ENCODE measurements around the gene PIWIL4.

Gene PIWIL4

DNA sequence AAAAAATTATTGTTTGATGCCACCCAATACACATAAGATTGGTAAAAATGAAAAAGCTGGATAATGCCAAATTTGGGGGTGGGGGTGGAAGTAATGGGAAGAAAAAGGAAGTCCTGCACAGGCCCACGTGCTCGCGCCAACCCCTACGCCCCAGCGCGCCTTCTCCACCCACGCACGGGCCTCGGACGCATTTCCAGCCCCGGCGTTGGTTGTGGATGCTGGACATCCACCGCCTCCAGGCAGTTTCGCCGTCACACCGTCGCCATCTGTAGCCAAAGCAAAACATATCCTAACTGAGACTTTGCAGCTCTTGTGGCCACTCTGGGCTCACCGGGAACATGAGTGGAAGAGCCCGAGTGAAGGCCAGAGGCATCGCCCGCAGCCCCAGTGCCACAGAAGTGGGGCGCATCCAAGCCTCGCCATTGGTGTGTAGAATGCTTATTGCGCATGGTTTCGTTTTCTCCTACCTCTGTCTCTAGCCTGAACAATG lies at the start of gene PIWIL4:
PIWIL4 (plus strand) TSS at position 188 of the 490 bp plus-strand sequence; CDS start at position 339, 151 bp downstream.
- DNase-seq, result no peak

- DNase-seq, result no peak
Measured at GRCh38 chr11:94518300-94518699, 48.9 kb upstream of the PIWIL4 start.

GRCh38 chr11:94519478-94520084 lies 47.6 kb upstream of the PIWIL4 start:
- DNase-seq, result no peak

DNA sequence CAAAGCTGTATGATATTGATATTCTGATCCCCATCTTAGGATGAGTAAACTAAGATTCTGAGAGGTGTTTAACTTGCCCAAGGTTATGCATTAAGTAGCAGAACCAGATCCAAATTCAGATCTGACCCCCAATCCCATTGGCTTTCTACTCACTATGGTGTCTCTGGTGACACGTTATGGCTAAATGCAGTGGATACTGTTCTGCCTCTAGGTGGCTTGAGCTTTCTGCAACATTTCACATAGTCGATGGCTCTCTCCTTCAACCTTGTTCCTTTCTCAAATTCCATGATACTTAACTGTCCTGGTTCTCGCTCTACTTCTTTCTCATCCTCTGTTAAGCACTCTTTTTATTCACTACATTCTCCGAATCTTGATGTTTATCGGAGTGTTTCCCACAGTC lies 45.5 kb upstream of the PIWIL4 start:
- no peak for DNase-seq

DNA sequence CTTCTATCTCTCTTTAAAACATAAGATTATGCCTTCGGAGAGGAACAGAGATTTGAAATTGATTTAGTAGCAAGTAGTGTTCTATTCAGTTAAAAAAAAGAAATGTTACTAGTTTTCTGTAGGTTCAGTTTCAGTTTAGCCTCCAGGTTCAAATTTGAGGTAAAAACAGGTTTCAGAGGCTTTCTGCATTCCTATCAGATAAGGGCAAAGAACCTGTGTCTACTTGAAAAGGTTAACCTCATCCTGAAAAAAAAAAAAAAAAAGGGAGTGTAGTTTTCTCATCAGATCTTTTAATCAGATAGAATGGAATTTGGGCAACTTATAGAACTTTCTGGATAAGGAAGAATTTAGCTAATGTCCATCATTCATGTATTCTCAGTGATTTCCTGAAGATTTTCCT lies 42.8 kb upstream of the PIWIL4 start:
- no peak for DNase-seq

DNA sequence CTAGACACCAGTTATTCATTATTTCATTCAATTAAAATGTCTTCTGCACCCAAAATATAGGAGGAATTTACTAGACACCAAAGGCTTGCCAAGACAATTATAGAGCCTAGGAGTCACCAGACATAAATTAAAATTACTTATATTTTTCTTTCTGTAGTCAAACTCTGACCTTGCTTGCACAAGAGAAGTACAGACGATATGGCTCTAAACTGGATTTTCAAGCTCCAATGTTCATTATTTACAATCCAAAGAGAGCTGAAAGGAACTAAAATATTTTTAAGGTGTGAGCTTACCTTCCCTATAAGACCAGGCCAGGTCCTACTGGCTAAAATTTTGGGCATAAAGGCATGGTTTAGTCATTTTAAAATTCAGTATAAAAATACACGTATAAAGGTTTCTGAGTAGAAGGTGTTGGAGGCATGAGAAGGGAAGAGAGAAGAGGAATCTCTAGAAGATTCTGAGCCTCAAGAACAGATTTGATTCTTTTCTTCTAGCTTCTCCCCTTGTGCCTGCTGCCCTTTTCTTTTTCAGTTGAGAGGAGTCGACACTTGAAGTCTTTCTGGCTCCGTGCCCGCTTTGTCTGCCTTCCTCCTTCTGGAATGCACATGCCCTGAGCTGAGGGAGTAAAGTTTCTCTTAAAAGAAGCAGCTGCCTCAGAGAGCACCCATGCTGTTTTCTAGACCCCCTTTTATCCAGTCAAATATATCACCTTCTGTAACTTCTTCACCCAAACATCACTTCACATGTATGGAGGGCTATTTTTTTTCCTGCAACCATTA lies 41.4 kb upstream of the PIWIL4 start:
- DNase-seq, result peak; percentile 57

DNA sequence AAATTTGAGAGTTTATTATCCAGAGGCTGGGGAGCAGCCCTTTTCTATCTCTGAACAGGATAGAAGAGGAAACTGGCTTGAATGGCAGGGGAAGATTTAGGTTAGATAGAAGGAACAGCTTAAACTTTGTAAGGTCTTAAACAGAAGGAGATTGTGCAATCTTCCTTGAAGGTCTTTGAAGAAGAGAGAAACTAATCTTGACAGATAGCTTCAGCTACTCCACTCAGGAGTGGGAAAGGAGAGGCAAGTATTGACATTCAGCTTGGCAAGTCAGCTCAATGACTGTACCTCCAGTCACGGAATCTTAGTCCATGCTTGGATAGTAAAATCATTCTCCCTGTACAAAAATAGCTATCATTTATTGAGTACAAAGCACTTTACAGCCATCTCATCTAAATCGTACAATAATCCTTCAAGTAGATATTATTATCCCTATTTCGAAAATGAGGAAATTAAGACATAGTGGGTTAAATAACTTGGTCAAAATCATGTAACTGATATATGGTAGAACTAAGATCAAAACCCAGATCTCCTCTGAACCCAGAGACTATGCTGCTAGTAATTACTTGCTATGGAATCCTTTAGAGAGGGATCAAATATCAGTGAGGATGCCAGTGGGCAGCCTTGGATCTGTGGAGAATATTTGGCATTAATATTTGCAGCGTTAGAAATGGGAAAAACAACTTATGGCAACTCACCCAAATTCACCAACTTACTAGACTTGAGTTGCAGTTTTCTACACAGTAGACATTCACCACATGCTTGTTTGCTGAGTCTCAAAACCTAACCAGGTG lies 40.3 kb upstream of the PIWIL4 start:
- no peak for DNase-seq

GRCh38 chr11:94528551-94528950 lies 38.6 kb upstream of the PIWIL4 start:
- no peak for DNase-seq

- no peak for DNase-seq
Measured at GRCh38 chr11:94532211-94532610, 35.0 kb upstream of the PIWIL4 start.

- no peak for DNase-seq
Measured at GRCh38 chr11:94533206-94533605, 34.0 kb upstream of the PIWIL4 start.

GRCh38 chr11:94533696-94534630 lies 33.2 kb upstream of the PIWIL4 start:
- DNase-seq, result no peak

DNA sequence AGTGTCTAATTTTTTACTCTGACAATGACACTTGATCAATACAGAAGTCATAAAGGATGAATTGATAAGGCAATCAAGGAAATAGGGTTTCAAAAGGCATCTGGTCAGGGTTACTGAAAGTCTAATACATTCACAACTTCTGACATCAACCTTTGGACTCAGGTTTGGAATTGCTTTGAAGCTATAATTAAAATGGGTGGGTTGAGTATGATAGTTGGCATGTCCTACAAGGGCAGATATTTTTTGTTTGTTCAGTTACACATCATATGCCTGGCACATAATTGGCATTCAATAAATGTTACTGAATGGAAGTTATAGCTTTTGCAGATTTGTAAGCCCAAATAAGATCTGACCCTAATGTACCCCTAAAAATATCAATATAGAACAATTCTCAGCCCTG lies 30.8 kb upstream of the PIWIL4 start:
- no peak for DNase-seq

DNA sequence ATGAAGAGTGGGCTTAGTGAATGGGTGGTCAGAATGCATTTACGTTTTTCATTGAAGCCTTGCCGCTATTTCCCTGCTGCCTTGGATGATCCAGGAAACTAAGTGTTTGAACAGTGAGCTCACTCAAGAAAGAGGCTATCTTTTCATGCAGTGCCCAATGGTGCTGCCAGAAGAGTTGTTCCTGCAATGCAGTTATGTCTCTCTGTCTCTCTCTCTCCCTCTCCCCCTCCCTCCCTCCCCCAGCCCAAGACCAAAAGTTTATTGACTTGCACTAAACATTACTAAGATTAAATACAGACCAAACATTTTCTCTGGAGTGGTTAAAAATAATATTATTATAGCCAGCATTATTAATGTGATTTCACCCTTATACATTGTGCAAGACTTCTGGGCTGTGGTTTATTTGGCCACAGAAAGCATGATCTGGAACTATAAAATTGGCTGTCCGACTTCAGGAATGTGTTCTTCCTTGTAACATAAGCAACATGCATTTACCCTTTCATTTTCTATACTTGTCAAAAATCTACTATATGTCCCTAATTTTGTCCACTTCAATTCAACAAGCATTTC lies 30.1 kb upstream of the PIWIL4 start:
- peak; percentile 24 for DNase-seq

DNA sequence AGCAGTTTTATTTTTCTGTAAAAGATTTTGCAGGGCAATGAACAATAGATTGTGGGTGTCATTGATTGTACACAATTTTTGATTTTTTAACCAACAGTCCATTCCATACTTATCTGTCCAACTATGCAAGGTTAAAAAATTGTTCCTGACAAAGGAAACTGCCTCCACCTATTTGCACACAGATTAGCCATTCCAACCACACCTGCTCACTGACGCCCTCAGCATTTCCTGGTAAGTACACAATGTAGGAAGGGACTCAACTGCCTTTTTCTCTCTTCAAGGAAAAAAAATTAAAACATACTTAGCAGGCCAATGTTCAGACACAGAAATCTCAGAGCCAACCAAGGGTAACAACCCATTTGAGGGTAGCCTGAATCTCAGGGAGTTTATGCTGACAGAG lies 27.7 kb upstream of the PIWIL4 start:
- no peak for DNase-seq

DNA sequence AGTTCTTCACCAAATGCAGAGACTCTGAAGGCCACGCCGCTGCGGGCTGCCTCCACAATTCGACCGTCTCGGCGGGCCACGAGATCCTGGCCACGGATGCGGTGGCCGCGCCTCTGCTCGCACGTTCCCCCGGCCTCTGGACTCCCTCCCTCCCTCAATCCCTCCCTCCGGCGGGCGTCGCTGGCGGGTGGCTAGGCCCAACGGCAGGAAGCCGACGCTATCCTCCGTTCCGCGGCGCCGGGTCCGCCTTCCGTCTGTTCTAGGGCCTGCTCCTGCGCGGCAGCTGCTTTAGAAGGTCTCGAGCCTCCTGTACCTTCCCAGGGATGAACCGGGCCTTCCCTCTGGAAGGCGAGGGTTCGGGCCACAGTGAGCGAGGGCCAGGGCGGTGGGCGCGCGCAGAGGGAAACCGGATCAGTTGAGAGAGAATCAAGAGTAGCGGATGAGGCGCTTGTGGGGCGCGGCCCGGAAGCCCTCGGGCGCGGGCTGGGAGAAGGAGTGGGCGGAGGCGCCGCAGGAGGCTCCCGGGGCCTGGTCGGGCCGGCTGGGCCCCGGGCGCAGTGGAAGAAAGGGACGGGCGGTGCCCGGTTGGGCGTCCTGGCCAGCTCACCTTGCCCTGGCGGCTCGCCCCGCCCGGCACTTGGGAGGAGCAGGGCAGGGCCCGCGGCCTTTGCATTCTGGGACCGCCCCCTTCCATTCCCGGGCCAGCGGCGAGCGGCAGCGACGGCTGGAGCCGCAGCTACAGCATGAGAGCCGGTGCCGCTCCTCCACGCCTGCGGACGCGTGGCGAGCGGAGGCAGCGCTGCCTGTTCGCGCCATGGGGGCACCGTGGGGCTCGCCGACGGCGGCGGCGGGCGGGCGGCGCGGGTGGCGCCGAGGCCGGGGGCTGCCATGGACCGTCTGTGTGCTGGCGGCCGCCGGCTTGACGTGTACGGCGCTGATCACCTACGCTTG lies 23.2 kb upstream of the PIWIL4 start, which contains the start of gene FUT4:
FUT4 (plus strand) TSS at position 227 of the 951 bp plus-strand sequence; CDS start at position 440, 213 bp downstream.
- DNase-seq, result peak; percentile 85

DNA sequence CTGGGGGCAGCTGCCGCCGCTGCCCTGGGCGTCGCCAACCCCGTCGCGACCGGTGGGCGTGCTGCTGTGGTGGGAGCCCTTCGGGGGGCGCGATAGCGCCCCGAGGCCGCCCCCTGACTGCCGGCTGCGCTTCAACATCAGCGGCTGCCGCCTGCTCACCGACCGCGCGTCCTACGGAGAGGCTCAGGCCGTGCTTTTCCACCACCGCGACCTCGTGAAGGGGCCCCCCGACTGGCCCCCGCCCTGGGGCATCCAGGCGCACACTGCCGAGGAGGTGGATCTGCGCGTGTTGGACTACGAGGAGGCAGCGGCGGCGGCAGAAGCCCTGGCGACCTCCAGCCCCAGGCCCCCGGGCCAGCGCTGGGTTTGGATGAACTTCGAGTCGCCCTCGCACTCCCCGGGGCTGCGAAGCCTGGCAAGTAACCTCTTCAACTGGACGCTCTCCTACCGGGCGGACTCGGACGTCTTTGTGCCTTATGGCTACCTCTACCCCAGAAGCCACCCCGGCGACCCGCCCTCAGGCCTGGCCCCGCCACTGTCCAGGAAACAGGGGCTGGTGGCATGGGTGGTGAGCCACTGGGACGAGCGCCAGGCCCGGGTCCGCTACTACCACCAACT lies 22.4 kb upstream of the PIWIL4 start:
- DNase-seq, result no peak

GRCh38 chr11:94545264-94546161 lies 21.7 kb upstream of the PIWIL4 start:
- DNase-seq, result no peak

- no peak for DNase-seq
Measured at GRCh38 chr11:94546162-94546470, 21.1 kb upstream of the PIWIL4 start.

GRCh38 chr11:94546886-94547285 lies 20.3 kb upstream of the PIWIL4 start:
- DNase-seq, result no peak

All from NCI-H226 (cell line).